Adrenal gland (tissue), 5 donors: ENCODE data around the gene CCDC91.

Source experiments
- CTCF ChIP-seq, 6 experiments: fragments of 450-650 bp in 4 of 6; fragments of 200-600 bp in 2 of 6; sonication (generic) in 1 of 6; IDR thresholded peaks; 1 replicate in 5 of 6; 2 replicates in 1 of 6; pipeline versions ENCODE4 v1.5.1 to v1.8.0; 2016 to 2021; ENCODE audit warnings: antibody characterized with exemption in 6 of 6, mild to moderate bottlenecking in 2 of 6, moderate library complexity in 1 of 6
- POLR2A ChIP-seq, 2 donors: fragments of 450-650 bp; IDR thresholded peaks; one replicate each; pipeline ENCODE4 v1.6.1; 2017; ENCODE audit warnings: antibody characterized with exemption in 2 of 2, mild to moderate bottlenecking in 2 of 2, moderate library complexity in 1 of 2
- donor health status: DM: no; HTN: no; CAD: no.

- TF ChIP-seq CTCF (IDR thresholded peaks at IDR 0.05) (no peak), POLR2A (IDR thresholded peaks at IDR 0.05) (no peak)
Observed at GRCh38 chr12:28558250-28558649, 368.0 kb downstream of the CCDC91 start.
